ENCODE data around the gene TAAR6. TPM values are rescaled to one million over a fixed set of nuclear protein-coding genes. Genes with fewer than 3 reads are reported as not detected.
"Not testable (repeated sequence)": the region's sequence is repeated elsewhere in the genome, so short reads cannot be mapped to it uniquely, and the experiment has no call there.

The TAAR6 gene
- total RNA-seq, 2 donors from 2014 or later: not detected

GRCh38 chr6:132560087-132560486 is 10.0 kb upstream of the TAAR6 start:
- H3K4me3 Mint-ChIP-seq; H3K27ac Mint-ChIP-seq; H3K4me1 Mint-ChIP-seq; ATAC-seq (replicated peaks); H3K36me3 Mint-ChIP-seq (ENCODE audit: low read depth); H3K9me3 Mint-ChIP-seq: not testable (repeated sequence)
- peaks cover 39% of the 10 kb centered on the region for H3K27me3 Mint-ChIP-seq

- H3K4me1 Mint-ChIP-seq: no peaks in the 10 kb centered on the region
- peaks cover 34% of the 10 kb centered on the region for H3K27me3 Mint-ChIP-seq
- H3K9me3 Mint-ChIP-seq: no peaks in the 10 kb centered on the region
- no peak overlapping the region for H3K4me3 Mint-ChIP-seq
- no peaks in the 10 kb centered on the region for H3K36me3 Mint-ChIP-seq (ENCODE audit: low read depth)
- no peak overlapping the region for H3K27ac Mint-ChIP-seq
- ATAC-seq (replicated peaks): no peak
Observed at GRCh38 chr6:132566404-132566803, 3.7 kb upstream of the TAAR6 start.

- H3K27ac Mint-ChIP-seq: no peak overlapping the region
- H3K9me3 Mint-ChIP-seq: no peaks in the 10 kb centered on the region
- ATAC-seq (replicated peaks): no peak
- H3K36me3 Mint-ChIP-seq (ENCODE audit: low read depth): no peaks in the 10 kb centered on the region
- no peaks in the 10 kb centered on the region for H3K4me1 Mint-ChIP-seq
- H3K4me3 Mint-ChIP-seq: no peak overlapping the region
- H3K27me3 Mint-ChIP-seq: peaks cover 33% of the 10 kb centered on the region
Observed at GRCh38 chr6:132567566-132567965, 2.6 kb upstream of the TAAR6 start.

GRCh38 chr6:132568611-132569010 is 1.5 kb upstream of the TAAR6 start:
- no peak for ATAC-seq (replicated peaks)
- H3K9me3 Mint-ChIP-seq: no peaks in the 10 kb centered on the region
- no peaks in the 10 kb centered on the region for H3K4me1 Mint-ChIP-seq
- no peak overlapping the region for H3K4me3 Mint-ChIP-seq
- no peak overlapping the region for H3K27ac Mint-ChIP-seq
- peaks cover 27% of the 10 kb centered on the region for H3K27me3 Mint-ChIP-seq
- H3K36me3 Mint-ChIP-seq (ENCODE audit: low read depth): no peaks in the 10 kb centered on the region

- no peak overlapping the region for H3K27ac Mint-ChIP-seq
- H3K36me3 Mint-ChIP-seq (ENCODE audit: low read depth): no peaks in the 10 kb centered on the region
- H3K27me3 Mint-ChIP-seq: peaks cover 27% of the 10 kb centered on the region
- ATAC-seq (replicated peaks): no peak
- no peak overlapping the region for H3K4me3 Mint-ChIP-seq
- no peaks in the 10 kb centered on the region for H3K4me1 Mint-ChIP-seq
- no peaks in the 10 kb centered on the region for H3K9me3 Mint-ChIP-seq
Observed at GRCh38 chr6:132569170-132569569, 952 bp upstream of the TAAR6 start.

GRCh38 chr6:132571774-132572173 is 1.7 kb downstream of the TAAR6 start:
- no peak overlapping the region for H3K4me3 Mint-ChIP-seq
- H3K4me1 Mint-ChIP-seq: no peaks in the 10 kb centered on the region
- no peaks in the 10 kb centered on the region for H3K36me3 Mint-ChIP-seq (ENCODE audit: low read depth)
- no peaks in the 10 kb centered on the region for H3K9me3 Mint-ChIP-seq
- peaks cover 22% of the 10 kb centered on the region for H3K27me3 Mint-ChIP-seq
- no peak for ATAC-seq (replicated peaks)
- no peak overlapping the region for H3K27ac Mint-ChIP-seq

GRCh38 chr6:132584698-132585097 is 14.6 kb downstream of the TAAR6 start:
- H3K36me3 Mint-ChIP-seq (ENCODE audit: low read depth): no peaks in the 10 kb centered on the region
- no peak overlapping the region for H3K27ac Mint-ChIP-seq
- ATAC-seq (replicated peaks): no peak
- peaks cover 48% of the 10 kb centered on the region for H3K27me3 Mint-ChIP-seq
- H3K4me3 Mint-ChIP-seq: no peak overlapping the region
- no peaks in the 10 kb centered on the region for H3K4me1 Mint-ChIP-seq
- no peaks in the 10 kb centered on the region for H3K9me3 Mint-ChIP-seq

- Mint-ChIP-seq H3K27ac (no peak overlapping the region), H3K36me3 (ENCODE audit: low read depth) (no peaks in the 10 kb centered on the region), H3K4me1 (no peaks in the 10 kb centered on the region), H3K9me3 (no peaks in the 10 kb centered on the region), H3K4me3 (no peak overlapping the region), H3K27me3 (peaks cover 40% of the 10 kb centered on the region)
- no peak for ATAC-seq (replicated peaks)
Observed at GRCh38 chr6:132587424-132587823, 17.3 kb downstream of the TAAR6 start.

- no peak within 1 kb of the TSS for H3K4me3 Mint-ChIP-seq
- ATAC-seq (replicated peaks): no peak
- no peak within 1 kb of the TSS for H3K27ac Mint-ChIP-seq
- H3K27me3 Mint-ChIP-seq: peaks cover 30% of the 10 kb centered on the region
- H3K4me1 Mint-ChIP-seq: no peaks in the 10 kb centered on the region
- no peaks in the 10 kb centered on the region for H3K36me3 Mint-ChIP-seq (ENCODE audit: low read depth)
- H3K9me3 Mint-ChIP-seq: no peaks in the 10 kb centered on the region
Observed at GRCh38 chr6:132589454-132589853, 19.3 kb downstream of the TAAR6 start, which contains the start of gene TAAR5. Gene TAAR5 (minus strand): TSS chr6:132589741. CDS start chr6:132589686, 55 bp downstream.

- H3K36me3 Mint-ChIP-seq (ENCODE audit: low read depth): no peaks in the 10 kb centered on the region
- H3K4me3 Mint-ChIP-seq: no peak overlapping the region
- no peak for ATAC-seq (replicated peaks)
- peaks cover 29% of the 10 kb centered on the region for H3K27me3 Mint-ChIP-seq
- H3K27ac Mint-ChIP-seq: no peak overlapping the region
- no peaks in the 10 kb centered on the region for H3K9me3 Mint-ChIP-seq
- no peaks in the 10 kb centered on the region for H3K4me1 Mint-ChIP-seq
Observed at GRCh38 chr6:132590362-132590761, 20.2 kb downstream of the TAAR6 start.

GRCh38 chr6:132592855-132593254 is 22.7 kb downstream of the TAAR6 start:
- no peak for ATAC-seq (replicated peaks)
- no peak overlapping the region for H3K27ac Mint-ChIP-seq
- H3K4me3 Mint-ChIP-seq: no peak overlapping the region
- H3K9me3 Mint-ChIP-seq: no peaks in the 10 kb centered on the region
- H3K36me3 Mint-ChIP-seq (ENCODE audit: low read depth): no peaks in the 10 kb centered on the region
- H3K4me1 Mint-ChIP-seq: no peaks in the 10 kb centered on the region
- peaks cover 22% of the 10 kb centered on the region for H3K27me3 Mint-ChIP-seq

GRCh38 chr6:132596201-132596600 is 26.1 kb downstream of the TAAR6 start:
- H3K27me3 Mint-ChIP-seq: peaks cover 20% of the 10 kb centered on the region

GRCh38 chr6:132598473-132598872 is 28.4 kb downstream of the TAAR6 start:
- H3K27me3 Mint-ChIP-seq: peaks cover 17% of the 10 kb centered on the region
- no peak overlapping the region for H3K27ac Mint-ChIP-seq
- H3K4me3 Mint-ChIP-seq: no peak overlapping the region
- peaks cover 3% of the 10 kb centered on the region for H3K4me1 Mint-ChIP-seq
- no peak for ATAC-seq (replicated peaks)
- no peaks in the 10 kb centered on the region for H3K9me3 Mint-ChIP-seq
- no peaks in the 10 kb centered on the region for H3K36me3 Mint-ChIP-seq (ENCODE audit: low read depth)

More at GRCh38 chr6:132596201-132596600, 26.1 kb downstream of the TAAR6 start:
- H3K9me3 Mint-ChIP-seq: no peaks in the 10 kb centered on the region
- peaks cover 3% of the 10 kb centered on the region for H3K4me1 Mint-ChIP-seq
- H3K27ac Mint-ChIP-seq: no peak overlapping the region
- H3K36me3 Mint-ChIP-seq (ENCODE audit: low read depth): no peaks in the 10 kb centered on the region
- ATAC-seq (replicated peaks): no peak
- no peak overlapping the region for H3K4me3 Mint-ChIP-seq

GRCh38 chr6:132600900-132601299 is 30.8 kb downstream of the TAAR6 start:
- not testable (repeated sequence) for ATAC-seq (replicated peaks); H3K36me3 Mint-ChIP-seq (ENCODE audit: low read depth); H3K4me3 Mint-ChIP-seq; H3K27ac Mint-ChIP-seq; H3K9me3 Mint-ChIP-seq; H3K4me1 Mint-ChIP-seq
- peaks cover 19% of the 10 kb centered on the region for H3K27me3 Mint-ChIP-seq

GRCh38 chr6:132604635-132605152 is 34.6 kb downstream of the TAAR6 start:
- Mint-ChIP-seq H3K4me3 (no peak overlapping the region), H3K9me3 (no peaks in the 10 kb centered on the region), H3K4me1 (no peaks in the 10 kb centered on the region), H3K36me3 (ENCODE audit: low read depth) (no peaks in the 10 kb centered on the region), H3K27ac (no peak overlapping the region), H3K27me3 (peaks cover 9% of the 10 kb centered on the region)
- no peak for ATAC-seq (replicated peaks)

Data from activated T-helper 17 cell treated with anti-CD3 and anti-CD28 coated beads, Interleukin-2, amount 50 U/mL, for 72 hours (primary cell).